GM23338 (cell line): ENCODE results near the gene CHCHD3. TPM values are rescaled to one million over a fixed set of nuclear protein-coding genes. Genes with fewer than 3 reads are reported as not detected.

Source experiments
- ATAC-seq: fragments of 200-7000 bp; cut with Tn5 transposase; 3 replicates; pipeline ENCODE4 v1.9.1; 2020
- DNase-seq: peaks from one replicate; pipeline ENCODE4 v3.0.0-alpha.2; 2015; ENCODE audit warnings: low spot score
- H2AFZ ChIP-seq: fragments of 200-600 bp; sonication (generic); 2 replicates; pipeline ENCODE4 v1.8.0; 2016; ENCODE audit warnings: antibody characterized with exemption, mild to moderate bottlenecking, moderate library complexity
- H3F3A ChIP-seq: fragments of 200-600 bp; sonication (generic); replicated peaks from 2 replicates; pipeline ENCODE4 v1.8.0; 2017; ENCODE audit warnings: antibody characterized with exemption, mixed run types, low read depth
- H3K27ac ChIP-seq: fragments of 200-600 bp; sonication (generic); 2 replicates; pipeline ENCODE4 v1.6.1; 2016; ENCODE audit warnings: low read depth
- H3K27me3 ChIP-seq: fragments of 200-600 bp; sonication (generic); 2 replicates; pipeline ENCODE4 v1.8.0; 2016; ENCODE audit warnings: mild to moderate bottlenecking, mixed run types, moderate library complexity; ENCODE audit not compliant: insufficient read depth
- H3K36me3 ChIP-seq: fragments of 200-600 bp; sonication (generic); 2 replicates; pipeline ENCODE4 v1.8.0; 2016; ENCODE audit warnings: mild to moderate bottlenecking; ENCODE audit not compliant: insufficient read depth
- H3K4me1 ChIP-seq: fragments of 200-600 bp; sonication (generic); 2 replicates; pipeline ENCODE4 v1.8.0; 2016; ENCODE audit warnings: mild to moderate bottlenecking, moderate library complexity; ENCODE audit not compliant: insufficient read depth
- H3K4me2 ChIP-seq: fragments of 200-600 bp; sonication (generic); 2 replicates; pipeline ENCODE4 v1.7.1; 2017; ENCODE audit warnings: mixed run types
- H3K4me3 ChIP-seq: fragments of 200-600 bp; sonication (generic); 2 replicates; pipeline ENCODE4 v1.6.1; 2016; ENCODE audit warnings: mixed run types
- H3K79me2 ChIP-seq: fragments of 200-600 bp; sonication (generic); replicated peaks from 2 replicates; pipeline ENCODE4 v1.8.0; 2017; ENCODE audit warnings: mild to moderate bottlenecking; ENCODE audit not compliant: insufficient read depth
- H3K9me2 ChIP-seq: fragments of 200-600 bp; sonication (generic); 2 replicates; pipeline ENCODE4 v1.8.0; 2017; ENCODE audit not compliant: insufficient read depth
- H4K20me1 ChIP-seq: fragments of 200-600 bp; sonication (generic); replicated peaks from 2 replicates; pipeline ENCODE4 v1.8.0; 2017; ENCODE audit warnings: mild to moderate bottlenecking; ENCODE audit not compliant: insufficient read depth
- H3K27ac Mint-ChIP-seq: 2 replicates; pipeline ENCODE4 v1.8.0; 2020; ENCODE audit warnings: inconsistent platforms, mild to moderate bottlenecking, moderate library complexity, mixed read lengths
- H3K27me3 Mint-ChIP-seq: 3 replicates; pipeline ENCODE4 v1.8.0; 2022; ENCODE audit warnings: low read depth, mild to moderate bottlenecking, moderate library complexity, mixed read lengths, inconsistent platforms; ENCODE audit not compliant: insufficient read depth, poor library complexity
- H3K36me3 Mint-ChIP-seq: 3 replicates; pipeline ENCODE4 v1.8.0; 2021; ENCODE audit warnings: low read depth, mild to moderate bottlenecking, inconsistent platforms, moderate library complexity, mixed read lengths
- H3K4me1 Mint-ChIP-seq: 3 replicates; pipeline ENCODE4 v1.8.0; 2020; ENCODE audit warnings: mild to moderate bottlenecking, inconsistent platforms, mixed read lengths
- H3K4me3 Mint-ChIP-seq: 3 replicates; pipeline ENCODE4 v1.8.0; 2021; ENCODE audit warnings: moderate library complexity, mild to moderate bottlenecking, inconsistent platforms, mixed read lengths
- H3K9me3 Mint-ChIP-seq: 3 replicates; pipeline ENCODE4 v1.8.0; 2020; ENCODE audit warnings: moderate library complexity, mild to moderate bottlenecking, inconsistent platforms, mixed read lengths
- CREB1 ChIP-seq: fragments of 250-450 bp; sonication (Bioruptor Pico); IDR thresholded peaks from 2 replicates; pipeline ENCODE4 v1.5.0; 2020; ENCODE audit warnings: low read depth, mild to moderate bottlenecking, moderate library complexity
- CTCF ChIP-seq, 2 experiments: fragments of 200-600 bp in 1 of 2; sonication (generic) in 1 of 2; conservative IDR thresholded peaks; 2 replicates each; pipeline versions ENCODE4 v1.5.1 to v1.6.1; 2016 to 2017; ENCODE audit warnings: antibody characterized with exemption in 2 of 2, low read depth in 2 of 2, mild to moderate bottlenecking in 2 of 2, moderate library complexity in 1 of 2
- ETS1 ChIP-seq: IDR thresholded peaks from 2 replicates; pipeline ENCODE4 v1.6.1; 2016; ENCODE audit warnings: antibody characterized with exemption
- EZH2phosphoT487 ChIP-seq: fragments of 200-600 bp; sonication (generic); IDR thresholded peaks from one replicate; pipeline ENCODE4 v1.8.1; 2018; ENCODE audit warnings: antibody characterized with exemption; ENCODE audit not compliant: unreplicated experiment
- JUNB ChIP-seq: IDR thresholded peaks from one replicate; pipeline ENCODE4 v1.6.1; 2016; ENCODE audit warnings: antibody characterized with exemption; ENCODE audit not compliant: unreplicated experiment
- NANOG ChIP-seq: IDR thresholded peaks from 2 replicates; pipeline ENCODE4 v1.6.1; 2016; ENCODE audit warnings: antibody characterized with exemption, borderline replicate concordance
- POLR2AphosphoS5 ChIP-seq: IDR thresholded peaks from 2 replicates; pipeline ENCODE4 v1.6.1; 2016; ENCODE audit warnings: antibody characterized with exemption, low read depth
- ZNF114 ChIP-seq: fragments of 250-450 bp; sonication (Bioruptor Pico); IDR thresholded peaks from 2 replicates; pipeline ENCODE4 v1.5.0; 2020; ENCODE audit warnings: mild to moderate bottlenecking, moderate library complexity
- ZNF331 ChIP-seq: fragments of 250-450 bp; sonication (Bioruptor Pico); IDR thresholded peaks from 2 replicates; pipeline ENCODE4 v1.5.0; 2020; ENCODE audit warnings: low read depth, mild to moderate bottlenecking, moderate library complexity
- ZNF462 ChIP-seq: fragments of 250-450 bp; sonication (Bioruptor Pico); IDR thresholded peaks from 2 replicates; pipeline ENCODE4 v1.5.0; 2020; ENCODE audit warnings: mild to moderate bottlenecking, moderate library complexity
- polyA plus RNA-seq: library from polyadenylated mRNA; unstranded; fragments of >200 nt; fragmentation: Nextera tagmentation; extraction: Ambion mirVana; gene quantifications from 2 replicates; pipeline ENCODE4 v1.2.1, GENCODE V29; 2016
- total RNA-seq: library from RNA; depleted of rRNA; stranded (reverse); fragments of >200 nt; shearing (Covaris generic); gene quantifications from 2 replicates; pipeline ENCODE4 v1.2.3, GENCODE V29; 2014

CHCHD3 gene
- total and polyA plus RNA-seq, 2 experiments from 2014 or later = 107 to 131 TPM

- TF ChIP-seq ZNF462 (CRISPR knock-in tag) = no peak
- TF ChIP-seq ZNF331 (CRISPR knock-in tag) = no peak
- TF ChIP-seq CREB1 (CRISPR knock-in tag) = no peak
- TF ChIP-seq CTCF (conservative IDR thresholded peaks at IDR 0.05; ENCODE audit: low read depth in 2 of 2) = no peak
- TF ChIP-seq POLR2AphosphoS5 = no peak
- no peak for TF ChIP-seq ZNF114 (CRISPR knock-in tag)
These were observed 52.4 kb downstream of the CHCHD3 start (continued) for GRCh38 chr7:133029463-133029862.

GRCh38 chr7:133027397-133027796 is 54.5 kb downstream of the CHCHD3 start:
- DNase-seq (no peak), ATAC-seq (no peak)
- Mint-ChIP-seq H3K27me3 (peaks cover 3% of the 10 kb centered on the region), H3K36me3 (peaks cover 11% of the 10 kb centered on the region; the same call in 2 of the 3 replicates), H3K4me3 (no peak overlapping the region), H3K9me3 (peaks cover 3% of the 10 kb centered on the region; the same call in 1 of the 3 replicates), H3K4me1 (peaks cover 6% of the 10 kb centered on the region), H3K27ac (no peak overlapping the region)
- Histone ChIP-seq H3K4me2 (no peak overlapping the region), H3K36me3 (no peaks in the 10 kb centered on the region), H3K79me2 (peaks cover 86% of the 10 kb centered on the region), H3K27me3 (no peaks in the 10 kb centered on the region), H3K4me1 (no peaks in the 10 kb centered on the region), H3F3A (no peaks in the 10 kb centered on the region), H3K27ac (no peak overlapping the region), H4K20me1 (peaks cover 15% of the 10 kb centered on the region; the same call in 1 of the 2 replicates), H3K4me3 (no peak overlapping the region), H3K9me2 (no peaks in the 10 kb centered on the region), H2AFZ (no peak overlapping the region)
- TF ChIP-seq ZNF331 (CRISPR knock-in tag) (no peak), CREB1 (CRISPR knock-in tag) (no peak), POLR2AphosphoS5 (no peak), EZH2phosphoT487 (no peak), ETS1 (no peak), CTCF (conservative IDR thresholded peaks at IDR 0.05; ENCODE audit: low read depth in 2 of 2) (no peak), NANOG (no peak), JUNB (no peak)
